ENCODE measurements around the gene CBLN3.
"Not testable (repeated sequence)": the region's sequence is repeated elsewhere in the genome, so short reads cannot be mapped to it uniquely, and the experiment has no call there.

The CBLN3 gene

GRCh38 chr14:24399999-24400718, 29.3 kb downstream of the CBLN3 start:
- no peak for DNase-seq

- DNase-seq, result no peak
Observed at GRCh38 chr14:24399447-24399822, 30.0 kb downstream of the CBLN3 start.

GRCh38 chr14:24398653-24399446, 30.6 kb downstream of the CBLN3 start, which contains the start of gene NYNRIN:
Gene NYNRIN, plus strand, starts transcription at chr14:24399003. Its CDS starts 244 bp downstream, at chr14:24399247.
- DNase-seq, result peak; percentile 38

GRCh38 chr14:24398293-24398652, 31.2 kb downstream of the CBLN3 start:
- DNase-seq, result no peak

- DNase-seq, result no peak
Observed at GRCh38 chr14:24397639-24398292, 31.7 kb downstream of the CBLN3 start.

- DNase-seq, result no peak
Observed at GRCh38 chr14:24395609-24396582, 33.6 kb downstream of the CBLN3 start.

GRCh38 chr14:24394275-24394674, 35.2 kb downstream of the CBLN3 start:
- no peak for DNase-seq

GRCh38 chr14:24392325-24393091, 37.0 kb downstream of the CBLN3 start:
- DNase-seq, result no peak

- no peak for DNase-seq
Observed at GRCh38 chr14:24390701-24391468, 38.6 kb downstream of the CBLN3 start.

- DNase-seq, result no peak
Observed at GRCh38 chr14:24389226-24389848, 40.1 kb downstream of the CBLN3 start.

- DNase-seq, result no peak
Observed at GRCh38 chr14:24388474-24389179, 40.8 kb downstream of the CBLN3 start.

GRCh38 chr14:24387579-24387978, 41.9 kb downstream of the CBLN3 start:
- DNase-seq, result not testable (repeated sequence)

GRCh38 chr14:24387009-24387345, 42.5 kb downstream of the CBLN3 start:
- no peak for DNase-seq

GRCh38 chr14:24385524-24385923, 43.9 kb downstream of the CBLN3 start:
- DNase-seq, result no peak

- no peak for DNase-seq
Observed at GRCh38 chr14:24384169-24384568, 45.3 kb downstream of the CBLN3 start.

- no peak for DNase-seq
Observed at GRCh38 chr14:24382064-24382371, 47.5 kb downstream of the CBLN3 start.

- DNase-seq, result no peak
Observed at GRCh38 chr14:24381363-24382063, 48.0 kb downstream of the CBLN3 start.

GRCh38 chr14:24379907-24380730, 49.3 kb downstream of the CBLN3 start:
- DNase-seq, result no peak
